Left colon (tissue), 2 donors: ENCODE results near the gene MAP3K3. TPM values are rescaled to one million over a fixed set of nuclear protein-coding genes. Genes with fewer than 3 reads are reported as not detected.
"Not testable (repeated sequence)": the region's sequence is repeated elsewhere in the genome, so short reads cannot be mapped to it uniquely, and the experiment has no call there.

Experiments
- ATAC-seq: fragments of 200-7000 bp; cut with Tn5 transposase; one replicate; pipeline ENCODE4 v1.9.1; 2020; ENCODE audit warnings: mild to moderate bottlenecking, moderate library complexity
- DNase-seq, 2 donors: peaks; one replicate each; pipeline ENCODE4 v3.0.0-alpha.2; 2020
- intact Hi-C, 2 donors: fragments of 100-400 bp; cut with DNase I in 1 of 2; cut with micrococcal nuclease in 1 of 2; formaldehyde crosslinking; loops; one replicate each; pipeline versions ENCODE4 v1.11.2 to v1.14.0; 2022; cut with DNase I, micrococcal nuclease
- total RNA-seq, 2 donors: library from RNA; stranded (reverse); fragmentation: NEBNext Ultra II Directional; extraction: Animal tissue kit (Norgen Biotek cat#: 25700); gene quantifications; one replicate each; pipeline ENCODE4 v1.2.1, GENCODE V29; 2021
- donor health status: DM: no; HTN: no; CAD: no.
- donor health status: DM: yes; HTN: yes; CAD: no.

MAP3K3 gene
- total RNA-seq, 2 donors from 2014 or later, result 12.8 to 16.1 TPM

DNA sequence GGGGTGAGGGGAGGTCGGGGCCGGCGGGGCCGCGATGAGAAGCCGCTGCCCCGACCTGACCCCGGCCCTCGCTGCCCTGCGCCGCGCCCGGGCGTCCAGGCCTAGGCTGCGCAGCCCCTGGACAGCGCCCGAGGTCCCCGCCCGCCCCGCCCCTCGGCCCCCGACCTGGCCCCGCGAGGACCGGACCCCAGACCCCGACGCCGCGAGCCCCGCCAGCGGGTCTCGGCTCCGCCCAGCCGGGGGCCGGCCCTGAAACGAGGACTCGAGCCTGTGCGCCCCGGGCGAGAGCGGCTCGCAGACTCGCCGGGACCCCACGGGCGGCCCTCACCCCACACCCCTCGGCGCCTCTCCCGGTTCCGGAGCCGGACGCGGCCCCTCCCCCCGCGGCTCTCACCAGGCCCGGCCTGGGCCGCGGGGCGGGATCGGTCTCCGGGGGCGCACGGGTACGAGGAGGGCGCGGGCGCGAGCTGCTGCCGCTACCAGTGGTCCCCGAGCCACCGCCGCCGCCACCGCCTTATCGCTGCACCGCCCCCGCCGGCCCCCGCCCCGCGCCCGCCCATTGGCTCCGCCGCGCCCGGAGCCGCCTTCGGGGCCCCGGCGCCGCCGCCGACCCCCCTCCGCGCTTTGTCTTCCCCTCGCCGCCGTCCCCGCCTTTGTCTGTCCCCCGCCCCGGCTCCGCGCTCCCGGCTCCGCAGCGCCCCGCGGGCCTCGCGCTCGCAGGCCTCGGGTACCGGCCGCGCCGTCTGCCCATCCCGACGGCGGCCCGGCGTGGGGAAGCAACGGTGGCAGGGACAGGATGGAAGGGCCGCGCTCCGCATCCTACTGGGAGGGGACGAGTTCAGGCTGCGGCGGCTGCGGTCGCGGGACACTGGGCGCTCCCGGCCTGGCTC lies 77.7 kb downstream of the MAP3K3 start, which contains the start of gene LIMD2:
TSS of gene LIMD2 (minus strand) at position 488 of the 890 bp plus-strand sequence. CDS start 827 bp downstream, outside the sequence.
- intact Hi-C loops, result no loop called here
- peak; percentile 6 for ATAC-seq
- peak in 1 of 2 donors; percentile 76 for DNase-seq

DNA sequence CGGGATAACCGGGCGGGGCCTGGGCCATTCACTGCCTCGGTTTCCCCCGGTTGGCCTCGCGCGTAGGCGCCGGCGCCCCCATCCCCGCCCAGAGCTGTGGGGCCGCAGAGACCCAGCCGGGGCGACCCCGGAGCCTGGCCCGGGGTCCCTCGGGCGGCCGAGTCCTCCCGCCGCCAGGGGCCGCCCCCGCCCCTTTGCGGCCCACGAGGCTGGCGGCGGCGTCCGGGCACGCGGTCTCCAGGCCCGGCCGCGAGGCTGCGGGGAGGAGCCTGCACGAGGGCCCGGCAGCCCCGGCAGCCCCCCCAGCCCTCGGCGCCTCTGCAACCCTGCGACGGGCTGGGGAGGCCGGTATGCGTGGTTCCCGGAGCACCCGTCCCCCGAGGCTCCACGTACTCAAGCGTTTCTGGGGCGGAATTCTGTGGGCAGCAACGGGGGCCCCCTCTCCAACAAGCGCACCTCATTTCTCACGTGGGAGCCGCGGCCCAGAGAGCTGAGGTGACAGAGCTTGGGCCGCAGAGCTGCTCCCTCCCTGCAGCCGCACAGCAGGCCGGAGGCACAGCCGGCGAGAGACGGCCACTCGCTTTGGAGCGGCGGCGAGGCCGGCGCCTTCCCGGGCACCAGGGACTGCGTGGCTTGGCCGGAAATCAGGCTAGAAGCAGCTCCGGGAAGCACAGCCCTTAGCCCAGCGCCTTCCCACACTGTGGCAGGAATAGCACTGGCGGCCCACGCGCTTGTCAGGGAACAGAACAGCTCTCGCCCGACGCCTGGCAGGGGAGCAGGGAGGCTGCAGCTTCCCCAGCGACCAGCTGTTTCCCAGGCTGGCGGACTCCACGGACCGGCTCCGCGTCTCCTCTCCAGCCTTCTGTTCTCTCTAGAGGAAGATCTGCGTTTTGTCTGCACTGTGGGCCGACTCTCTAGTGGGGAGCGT lies 78.6 kb downstream of the MAP3K3 start:
- DNase-seq, result peak in 1 of 2 donors; percentile 51
- peak; percentile 1 for ATAC-seq
- intact Hi-C loops, result no loop called here

DNA sequence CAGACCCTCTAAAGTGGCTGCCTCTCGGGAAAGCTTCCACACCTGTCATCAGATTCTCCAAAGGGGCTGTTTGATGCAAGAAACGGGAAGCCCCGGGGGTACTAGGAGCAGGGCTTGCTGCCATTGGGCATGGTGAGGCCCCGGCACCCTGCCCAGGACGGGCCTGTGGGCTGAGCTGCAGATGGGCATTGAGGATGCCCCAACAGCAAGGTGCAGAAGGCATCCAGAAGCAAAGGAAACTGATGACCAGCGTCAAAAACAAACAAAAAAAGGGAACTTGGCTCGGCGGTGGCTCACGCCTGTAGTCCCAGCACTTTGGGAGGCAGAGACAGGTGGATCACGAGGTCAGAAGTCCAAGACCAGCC lies 79.2 kb downstream of the MAP3K3 start:
- ATAC-seq (no peak), DNase-seq (no peak)
- intact Hi-C loops, result no loop called here

DNA sequence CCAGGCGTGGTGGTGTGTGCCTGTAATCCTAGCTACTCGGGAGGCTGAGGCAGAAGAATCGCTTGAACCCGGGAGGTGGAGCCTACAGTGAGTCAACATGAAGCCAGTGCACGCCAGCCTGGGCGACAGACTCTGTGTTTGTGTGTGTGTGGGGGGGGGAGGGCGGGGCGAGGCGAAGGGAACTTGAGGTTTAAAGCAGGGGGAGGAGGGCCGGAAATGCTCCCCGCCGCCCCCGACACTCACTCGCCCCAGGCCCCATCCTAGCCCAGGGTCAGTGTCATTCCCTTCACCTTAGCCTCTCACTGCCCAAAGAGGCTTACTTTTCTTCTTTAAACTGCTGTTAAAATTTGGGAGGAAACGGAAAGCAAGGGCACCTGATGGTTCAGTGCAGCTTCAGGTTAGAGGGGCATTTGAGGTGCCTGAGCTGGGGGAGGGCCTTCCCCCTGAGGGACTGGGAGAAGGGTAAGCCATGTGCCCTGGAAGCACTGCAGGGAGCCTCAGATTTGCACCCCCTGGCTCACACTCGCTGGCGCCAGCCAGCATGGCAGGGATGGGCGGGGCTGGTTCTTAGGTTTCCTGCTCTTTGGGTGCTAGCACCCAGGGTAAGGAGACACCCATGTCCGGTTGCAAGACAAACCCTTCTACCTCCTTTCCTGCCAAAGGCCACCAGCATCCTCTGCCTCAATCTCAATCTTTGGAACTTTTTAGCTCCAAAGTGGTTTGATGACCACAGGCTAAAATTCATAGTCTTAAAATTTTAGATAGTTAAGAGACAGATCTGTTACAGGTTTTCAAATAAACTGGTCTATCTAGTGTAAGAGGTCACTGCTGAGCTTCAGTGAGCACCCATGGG lies 79.9 kb downstream of the MAP3K3 start:
- no peak for ATAC-seq
- intact Hi-C loops, result no loop called here

DNA sequence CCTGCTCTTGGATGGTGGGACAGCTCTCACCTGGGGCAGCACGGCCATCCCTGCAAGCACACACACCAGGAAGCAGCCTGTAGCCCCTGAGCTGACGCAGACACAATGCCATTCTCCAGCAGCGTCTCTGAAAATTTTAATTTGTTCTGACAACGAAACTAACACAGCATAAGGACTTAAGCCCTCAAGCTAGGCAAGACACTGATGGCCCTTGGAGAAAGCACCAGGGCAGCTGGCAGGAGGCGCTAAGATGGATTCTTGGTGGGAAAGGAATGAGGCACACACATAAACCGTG lies 80.5 kb downstream of the MAP3K3 start:
- intact Hi-C loops, result no loop called here
- no peak for ATAC-seq
- no peak for DNase-seq

More for the DNA sequence above, 79.9 kb downstream of the MAP3K3 start:
- peak in 1 of 2 donors; percentile 59 for DNase-seq

DNA sequence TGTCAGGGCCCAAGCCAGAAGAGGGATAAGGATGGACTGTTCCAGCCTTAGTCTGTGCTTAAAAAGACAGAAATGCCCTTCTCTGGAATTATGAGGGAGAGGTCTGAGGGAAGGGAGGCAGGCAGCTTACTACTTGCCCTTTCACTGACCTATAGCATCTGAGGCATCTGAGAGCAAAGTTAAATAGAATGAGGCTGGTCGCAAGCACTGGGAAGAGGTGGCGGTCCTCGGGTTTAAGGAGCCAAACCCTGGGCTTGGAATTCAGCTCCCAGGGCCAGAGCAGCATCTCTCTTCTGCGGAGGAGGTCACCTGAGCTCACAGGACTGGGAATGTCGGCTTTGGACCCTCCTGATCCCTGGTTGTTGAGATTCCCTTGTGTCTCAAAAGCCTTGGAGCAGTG lies 80.8 kb downstream of the MAP3K3 start:
- intact Hi-C loops, result no loop called here
- ATAC-seq (no peak), DNase-seq (no peak)

DNA sequence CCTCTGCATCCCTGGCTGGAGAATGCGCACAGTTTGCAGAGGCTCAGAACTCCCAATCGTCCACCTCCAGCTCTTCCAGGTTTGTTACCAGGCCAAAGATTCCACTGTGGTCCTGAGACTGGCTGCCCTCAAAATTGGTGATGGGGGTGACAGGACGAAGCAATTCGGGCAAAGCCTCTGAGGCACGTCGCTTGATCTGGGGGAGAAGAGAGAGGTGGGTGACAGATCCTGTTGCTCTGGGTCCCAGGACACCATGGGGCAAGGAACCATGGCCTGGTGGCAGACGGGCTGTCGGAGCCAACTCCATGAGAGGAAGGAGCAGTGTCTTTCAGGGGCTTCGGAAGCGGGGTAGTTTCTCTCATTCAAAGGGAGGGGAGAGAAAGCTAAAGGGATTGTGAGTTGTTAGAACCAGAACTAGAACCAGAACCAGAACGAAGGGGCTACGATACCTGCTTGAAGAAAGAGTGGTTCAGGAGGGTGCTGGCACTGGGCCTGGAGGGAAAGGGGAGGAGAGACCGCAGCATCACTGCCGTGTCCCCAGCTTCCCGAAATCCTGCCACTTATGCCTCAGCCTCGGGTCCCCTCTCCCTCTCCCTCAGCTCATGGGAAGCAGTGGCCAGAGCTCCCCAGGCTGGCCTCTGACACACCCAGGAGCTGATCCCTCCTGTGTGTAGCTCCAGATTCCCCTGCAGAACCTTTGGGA lies 81.5 kb downstream of the MAP3K3 start:
- intact Hi-C loops, result no loop called here
- no peak for DNase-seq
- ATAC-seq, result no peak

DNA sequence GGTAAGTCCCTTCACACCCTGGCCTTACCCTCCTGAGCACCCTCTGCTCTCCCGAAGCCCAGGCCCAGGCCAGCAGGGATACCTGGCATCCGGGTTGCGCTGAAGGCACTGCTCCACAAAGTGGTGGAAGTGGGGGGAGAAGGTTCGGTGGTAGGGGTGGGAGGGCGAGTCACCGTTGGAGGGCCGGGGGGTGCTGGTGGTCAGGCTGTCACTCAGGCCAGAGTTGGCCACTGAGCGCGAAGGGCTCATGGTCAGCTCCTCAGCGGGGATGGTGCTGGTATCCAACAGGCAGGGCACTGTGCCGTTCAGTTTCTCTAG lies 82.0 kb downstream of the MAP3K3 start:
- DNase-seq (no peak), ATAC-seq (no peak)
- intact Hi-C loops, result no loop called here

DNA sequence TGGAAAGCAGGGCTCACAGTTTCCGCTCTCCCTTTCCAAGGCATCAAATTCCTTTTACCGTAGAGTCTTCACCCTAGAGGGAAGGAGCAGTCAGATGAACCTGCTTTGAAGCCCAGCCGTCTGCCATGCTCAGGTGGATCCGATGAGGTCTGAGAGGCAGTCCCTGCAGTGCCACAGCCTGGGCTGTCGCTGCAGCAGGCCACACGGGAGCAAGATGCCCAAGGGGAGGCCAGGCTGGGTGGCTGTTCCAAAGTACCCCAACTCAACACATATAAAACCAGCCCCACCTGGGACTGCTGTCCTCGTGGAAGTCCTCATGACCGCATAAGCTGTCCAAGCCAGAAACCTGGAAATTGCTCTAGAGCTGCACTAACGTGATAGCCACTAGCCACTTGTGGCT lies 82.6 kb downstream of the MAP3K3 start:
- intact Hi-C loops, result no loop called here
- no peak for ATAC-seq
- no peak for DNase-seq

DNA sequence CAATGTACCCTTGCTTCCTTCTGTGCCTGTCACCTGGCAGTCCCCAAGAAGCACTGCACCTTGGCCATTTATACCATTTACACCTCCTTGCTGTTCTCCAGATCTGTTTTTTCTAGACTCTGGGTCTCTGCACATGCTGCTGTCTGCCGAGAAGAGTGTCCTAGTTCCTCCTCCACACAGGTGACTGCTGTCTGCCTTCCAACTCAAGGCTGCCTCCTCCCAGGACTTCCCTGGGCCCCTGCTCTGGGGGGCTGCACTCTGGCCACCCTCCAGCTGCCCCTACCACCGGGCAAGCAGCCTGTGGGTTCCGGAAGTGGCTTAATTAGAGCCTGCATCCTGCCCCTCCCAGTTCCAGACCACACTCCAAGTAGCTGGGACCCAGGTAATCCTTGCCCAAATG lies 83.4 kb downstream of the MAP3K3 start:
- intact Hi-C loops, result no loop called here
- no peak for ATAC-seq
- DNase-seq, result no peak

DNA sequence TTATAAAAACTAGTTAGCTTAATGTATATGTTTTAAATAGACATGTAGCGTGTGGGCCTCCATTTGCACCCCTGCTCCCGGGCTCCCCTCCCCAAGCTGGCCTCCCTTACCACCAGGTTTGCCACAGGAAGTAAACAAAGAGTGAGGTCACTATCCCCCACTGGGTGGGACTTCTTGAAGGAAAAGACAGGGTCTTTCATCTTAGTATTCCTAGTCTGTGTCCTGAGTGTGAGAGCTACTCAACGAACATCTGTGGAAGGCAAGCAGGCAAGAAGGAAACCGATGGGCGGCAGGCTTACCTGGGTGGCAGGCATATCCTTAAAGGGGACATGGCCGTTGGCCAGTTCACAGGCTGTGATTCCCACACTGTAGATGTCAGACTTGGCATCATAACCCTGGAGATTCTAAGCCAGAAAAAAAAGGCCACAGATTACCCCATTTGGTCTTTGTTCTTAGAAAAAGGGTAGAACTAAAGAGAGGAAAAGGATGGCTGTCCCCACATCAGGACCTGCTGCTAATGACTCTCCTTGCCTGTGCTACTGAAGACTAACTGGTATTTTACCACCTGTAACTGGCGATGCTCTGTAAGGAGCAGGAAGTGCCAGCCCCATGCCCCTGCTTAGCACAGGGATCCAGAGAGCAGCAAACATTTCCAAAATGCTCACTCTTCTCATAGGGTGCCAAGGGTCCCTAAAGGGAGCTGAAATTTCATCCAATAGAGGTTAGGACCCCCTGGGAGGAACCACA lies 84.3 kb downstream of the MAP3K3 start:
- DNase-seq (no peak), ATAC-seq (no peak)
- intact Hi-C loops, result no loop called here

DNA sequence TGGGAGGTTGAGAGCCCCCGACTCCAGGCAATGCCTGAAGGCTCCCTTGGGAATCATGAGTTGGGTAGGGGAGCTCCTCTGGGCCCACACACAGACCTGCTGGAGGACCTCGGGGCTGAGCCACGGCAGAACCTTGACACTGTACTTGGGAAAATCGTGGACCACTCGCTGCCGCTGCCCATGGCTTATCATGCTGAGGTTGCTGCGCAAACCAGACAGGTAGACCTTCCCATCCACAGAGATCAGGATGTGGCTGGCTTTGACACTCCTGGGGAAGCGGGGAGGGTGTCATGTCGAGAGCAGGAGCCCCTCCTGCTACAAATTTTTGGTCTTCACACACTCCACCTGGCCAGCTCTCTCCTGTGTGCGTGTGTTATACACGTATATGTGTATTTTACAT lies 84.9 kb downstream of the MAP3K3 start:
- no peak for DNase-seq
- intact Hi-C loops, result no loop called here
- ATAC-seq, result no peak

DNA sequence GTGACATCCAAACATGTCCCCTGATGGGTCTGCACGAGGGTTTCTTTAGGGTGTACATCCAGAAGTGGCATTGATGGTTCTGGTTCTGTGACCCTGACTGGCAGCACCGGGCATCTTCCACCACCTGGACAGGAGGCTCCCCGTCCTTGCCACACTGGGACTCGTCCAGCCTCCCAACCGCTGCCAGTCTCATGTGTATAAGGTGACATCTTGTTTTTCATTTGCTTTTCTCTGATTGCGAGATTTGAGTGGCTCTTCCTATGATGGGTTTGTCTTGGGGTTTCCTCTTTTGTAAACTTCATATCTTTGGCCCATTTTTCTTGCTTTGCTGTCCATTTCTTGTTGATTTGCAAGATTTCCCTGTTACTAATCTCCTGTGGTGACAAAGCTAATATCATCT lies 86.9 kb downstream of the MAP3K3 start:
- no peak for DNase-seq
- ATAC-seq, result no peak
- intact Hi-C loops, result no loop called here

DNA sequence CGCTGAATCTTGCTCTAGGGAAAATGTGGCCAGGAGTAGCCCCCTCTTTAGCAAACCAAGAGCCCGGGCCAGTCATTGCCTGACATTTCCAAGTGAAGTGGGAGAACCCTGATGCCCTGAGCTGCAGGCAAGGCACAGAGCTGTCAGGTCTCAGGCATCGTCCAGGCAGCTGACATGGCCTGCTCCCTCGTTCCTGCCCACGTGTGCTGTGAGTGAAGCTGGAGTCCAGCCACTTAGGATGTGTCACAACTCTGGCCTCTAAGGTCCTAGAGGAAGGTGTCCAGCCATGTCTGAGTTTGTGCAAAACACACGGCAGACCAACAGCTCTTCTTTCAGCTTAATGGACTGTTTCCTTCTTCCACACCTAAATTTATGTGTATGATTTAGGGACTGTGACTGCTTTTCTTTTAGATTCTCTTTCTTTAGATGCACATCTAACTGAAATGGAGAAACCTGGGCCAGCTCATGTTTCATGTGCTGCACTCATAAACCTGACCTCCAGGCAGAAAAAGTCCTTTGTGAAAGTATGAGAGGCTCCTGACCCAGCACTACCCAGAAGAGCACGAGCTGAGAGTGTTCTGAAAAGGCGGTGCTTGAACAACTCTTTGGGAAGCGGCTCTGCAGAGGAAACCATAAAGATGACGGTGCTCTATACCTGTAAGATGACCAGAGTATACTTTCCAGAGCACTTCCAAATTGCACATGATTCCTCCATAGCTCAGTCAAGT lies 92.5 kb downstream of the MAP3K3 start:
- ATAC-seq (no peak), DNase-seq (no peak)
- intact Hi-C loops, result no loop called here

DNA sequence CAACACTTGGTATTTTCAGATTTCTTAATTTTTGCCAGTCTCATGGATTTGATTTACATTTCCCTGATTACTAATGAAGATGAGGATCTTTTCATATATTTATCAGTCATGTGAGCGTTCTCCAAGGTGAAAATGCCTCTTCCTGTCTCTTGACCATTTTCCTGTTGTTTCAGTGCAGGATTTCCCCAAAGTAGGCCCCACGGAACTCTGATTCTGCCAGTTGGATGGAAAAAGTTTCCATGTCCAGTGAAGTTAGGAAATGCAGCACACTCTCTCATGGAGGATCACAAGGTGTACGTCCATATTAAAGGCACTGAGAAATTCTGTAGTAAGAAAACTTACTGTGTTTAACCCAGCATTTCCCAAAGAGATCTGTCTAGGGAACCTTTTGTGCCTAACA lies 94.2 kb downstream of the MAP3K3 start:
- intact Hi-C loops, result no loop called here
- DNase-seq, result no peak
- no peak for ATAC-seq

DNA sequence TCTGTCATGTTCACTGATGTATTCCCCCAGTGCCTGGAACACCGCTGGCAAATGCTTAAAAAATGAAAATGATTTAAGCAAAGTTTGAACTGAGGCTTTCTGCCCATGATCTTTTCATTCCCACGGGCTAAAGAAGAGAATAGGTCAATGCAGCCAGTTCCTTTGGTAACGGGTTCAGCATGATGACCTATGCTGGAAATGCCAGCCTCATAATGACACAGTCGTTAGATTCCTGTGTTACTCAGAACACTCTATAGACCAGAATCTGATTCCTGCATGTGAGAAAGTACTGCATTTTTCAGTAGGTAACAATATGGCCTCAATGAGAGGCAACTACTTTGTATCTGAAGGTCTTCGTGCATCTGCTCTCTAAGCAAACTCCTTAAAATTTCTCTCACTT lies 96.8 kb downstream of the MAP3K3 start:
- no peak for DNase-seq
- intact Hi-C loops, result no loop called here
- no peak for ATAC-seq

DNA sequence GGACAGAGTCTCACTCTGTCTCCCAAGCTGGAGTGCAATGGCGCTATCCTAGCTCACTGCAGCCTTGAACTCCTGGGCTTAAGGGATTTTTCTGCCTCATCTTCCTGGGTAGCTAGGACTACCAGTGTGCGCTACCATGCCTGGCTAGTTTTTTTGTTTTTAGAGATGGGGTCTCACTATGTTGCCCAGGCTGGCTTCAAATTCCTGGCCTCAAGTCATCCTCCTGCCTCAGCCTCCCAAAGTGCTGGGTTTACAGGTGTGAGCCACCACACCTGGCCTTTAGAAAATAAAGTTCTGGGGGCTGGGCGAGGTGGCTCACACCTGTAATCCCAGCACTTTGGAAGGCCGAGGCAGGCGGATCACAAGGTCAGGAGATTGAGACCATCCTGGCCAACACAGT lies 98.0 kb downstream of the MAP3K3 start:
- DNase-seq, intact Hi-C loops, ATAC-seq: not testable (repeated sequence)
